CD14-positive monocyte (primary cell): ENCODE data around the gene TPD52L1. TPM values are rescaled to one million over a fixed set of nuclear protein-coding genes. Genes with fewer than 3 reads are reported as not detected.
A peak's percentile ranks its signal among the peaks of the same experiment; 100 is the strongest.

Experiments
- DNase-seq, 3 donors: peaks; one replicate each; pipeline ENCODE4 v3.0.0-alpha.2; 2011 to 2022
- H2AFZ ChIP-seq: 2 replicates; pipeline ENCODE4 v1.6.0; 2012; ENCODE audit warnings: mild to moderate bottlenecking, low read depth, low read length, inconsistent platforms; ENCODE audit not compliant: insufficient read depth, poor library complexity, severe bottlenecking
- H3K27ac ChIP-seq, 2 donors: 1 replicate in 1 of 2; 2 replicates in 1 of 2; pipeline ENCODE4 v1.5.1; 2012 to 2013; ENCODE audit warnings: low read length in 2 of 2, control low read depth in 1 of 2, inconsistent platforms in 1 of 2, low read depth in 1 of 2, mild to moderate bottlenecking in 1 of 2
- H3K27me3 ChIP-seq, 2 donors: one replicate each; pipeline versions ENCODE4 v1.6.0 to v1.6.1; 2011 to 2013; ENCODE audit warnings: low read length in 2 of 2; ENCODE audit not compliant: control insufficient read depth in 2 of 2, insufficient read depth in 2 of 2
- H3K36me3 ChIP-seq, 2 donors: replicated peaks in 1 of 2; 1 replicate in 1 of 2; 2 replicates in 1 of 2; pipeline versions ENCODE4 v1.5.1 to v1.6.1; 2012 to 2013; ENCODE audit warnings: low read length in 2 of 2, control low read depth in 1 of 2, inconsistent platforms in 1 of 2, mild to moderate bottlenecking in 1 of 2; ENCODE audit not compliant: insufficient read depth in 2 of 2, control insufficient read depth in 1 of 2
- H3K4me1 ChIP-seq, 2 donors: 1 replicate in 1 of 2; 2 replicates in 1 of 2; pipeline versions ENCODE4 v1.5.1 to v1.6.1; 2012 to 2013; ENCODE audit warnings: low read length in 2 of 2, control low read depth in 1 of 2, inconsistent platforms in 1 of 2, mild to moderate bottlenecking in 1 of 2, moderate library complexity in 1 of 2; ENCODE audit not compliant: insufficient read depth in 2 of 2, control insufficient read depth in 1 of 2
- H3K4me2 ChIP-seq: replicated peaks from 2 replicates; pipeline ENCODE3; 2012; ENCODE audit warnings: low read length, moderate library complexity, mild to moderate bottlenecking; ENCODE audit not compliant: poor library complexity, severe bottlenecking; ENCODE audit errors: extremely low read depth
- H3K4me3 ChIP-seq, 3 experiments: fragments of 200-600 bp in 1 of 3; sonication (generic) in 1 of 3; replicated peaks in 1 of 3; 1 replicate in 2 of 3; 2 replicates in 1 of 3; pipeline ENCODE4 v1.5.1; 2011 to 2013; ENCODE audit warnings: low read length in 3 of 3, mild to moderate bottlenecking in 3 of 3, control low read depth in 2 of 3, low read depth in 2 of 3, inconsistent platforms in 1 of 3, moderate library complexity in 1 of 3
- H3K79me2 ChIP-seq: 2 replicates; pipeline ENCODE4 v1.6.0; 2012; ENCODE audit warnings: mild to moderate bottlenecking, control low read depth, inconsistent platforms, low read length, moderate library complexity; ENCODE audit not compliant: insufficient read depth
- H3K9ac ChIP-seq: 2 replicates; pipeline ENCODE4 v1.6.0; 2017; ENCODE audit warnings: low read length, mild to moderate bottlenecking; ENCODE audit not compliant: insufficient read depth, poor library complexity, severe bottlenecking
- H3K9me3 ChIP-seq, 2 donors: replicated peaks in 1 of 2; 1 replicate in 1 of 2; 2 replicates in 1 of 2; pipeline versions ENCODE4 v1.5.1 to v1.6.1; 2012 to 2013; ENCODE audit warnings: low read length in 2 of 2, control low read depth in 1 of 2; ENCODE audit not compliant: control insufficient read depth in 1 of 2, insufficient read depth in 1 of 2
- H4K20me1 ChIP-seq: 2 replicates; pipeline ENCODE4 v1.6.0; 2012; ENCODE audit warnings: mild to moderate bottlenecking, low read length, control low read depth, moderate library complexity; ENCODE audit not compliant: insufficient read depth
- H3K27ac Mint-ChIP-seq, 7 donors: one replicate each; pipeline ENCODE4 v1.8.0; 2020; ENCODE audit warnings: mild to moderate bottlenecking in 7 of 7, mixed read lengths in 7 of 7, moderate library complexity in 6 of 7, inconsistent platforms in 2 of 7
- H3K27me3 Mint-ChIP-seq, 3 donors: one replicate each; pipeline ENCODE4 v1.8.0; 2021 to 2022; ENCODE audit warnings: low read depth in 3 of 3, mild to moderate bottlenecking in 3 of 3, mixed read lengths in 3 of 3, moderate library complexity in 3 of 3, inconsistent platforms in 1 of 3
- H3K36me3 Mint-ChIP-seq, 2 donors: one replicate each; pipeline ENCODE4 v1.8.0; 2020; ENCODE audit warnings: mixed read lengths in 2 of 2, inconsistent platforms in 1 of 2, mild to moderate bottlenecking in 1 of 2
- H3K4me1 Mint-ChIP-seq: one replicate; pipeline ENCODE4 v1.8.0; 2020; ENCODE audit warnings: mild to moderate bottlenecking, mixed read lengths
- H3K4me3 Mint-ChIP-seq, 2 donors: one replicate each; pipeline ENCODE4 v1.8.0; 2020; ENCODE audit warnings: mild to moderate bottlenecking in 2 of 2, mixed read lengths in 2 of 2, moderate library complexity in 1 of 2
- H3K9me3 Mint-ChIP-seq, 7 donors: one replicate each; pipeline ENCODE4 v1.8.0; 2020 to 2022; ENCODE audit warnings: mixed read lengths in 7 of 7, mild to moderate bottlenecking in 6 of 7, moderate library complexity in 6 of 7, inconsistent platforms in 2 of 7
- CTCF ChIP-seq: fragments of 200-600 bp; IDR thresholded peaks from one replicate; pipeline ENCODE4 v1.8.0; 2022; ENCODE audit warnings: antibody characterized with exemption, mild to moderate bottlenecking
- WGBS: methylation state at CpG from one replicate; pipeline ENCODE4 v1.1.5; 2013; ENCODE audit warnings: missing lambda C conversion rate; ENCODE audit not compliant: insufficient coverage; 5-methylcytosine and 5-hydroxymethylcytosine counted together
- intact Hi-C, 2 donors: fragments of 100-400 bp; cut with micrococcal nuclease; formaldehyde crosslinking; loops; one replicate each; pipeline versions ENCODE4 v1.15.0 to v1.15.1; 2023
- polyA plus RNA-seq, 3 donors: library from polyadenylated mRNA; depleted of rRNA in 1 of 3; unstranded in 2 of 3; stranded (reverse) in 1 of 3; fragments of 300-500 nt in 2 of 3; fragments of >200 nt in 1 of 3; fragmentation: Illumina TruSeq in 2 of 3; gene quantifications; 1 replicate in 2 of 3; 2 replicates in 1 of 3; pipeline ENCODE4 v1.2.3, GENCODE V29; 2012 to 2021

Gene TPD52L1
- polyA plus RNA-seq, 3 donors = not detected

- Histone ChIP-seq H3K27me3 (peaks cover 17% of the 10 kb centered on the region in 2 donors), H3K4me3 (no peak overlapping the region), H3K4me2 (no peak overlapping the region), H3K27ac (no peak overlapping the region), H3K4me1 (no peaks in the 10 kb centered on the region), H3K79me2 (no peaks in the 10 kb centered on the region), H3K9ac (no peak overlapping the region), H3K36me3 (no peaks in the 10 kb centered on the region), H4K20me1 (no peaks in the 10 kb centered on the region), H2AFZ (no peak overlapping the region), H3K9me3 (no peaks in the 10 kb centered on the region)
- Mint-ChIP-seq H3K9me3 (peaks cover 0 to 5% (median 0%) of the 10 kb centered on the region in 7 donors), H3K4me1 (peaks cover 5% of the 10 kb centered on the region), H3K36me3 (no peaks in the 10 kb centered on the region), H3K27ac (no peak overlapping the region), H3K27me3 (peaks cover 14 to 17% (median 14%) of the 10 kb centered on the region in 3 donors), H3K4me3 (peak overlapping the region in 1 of 2 donors; percentile 21)
- DNase-seq = no peak
- no peak for TF ChIP-seq CTCF
- WGBS = no CpG with 5 or more reads among the region's 6 CpGs
- intact Hi-C loops = no loop called here
These were observed 154.5 kb downstream of the TPD52L1 start for GRCh38 chr6:125307964-125308615.

- no peaks in the 10 kb centered on the region for H3K9me3 ChIP-seq
- H3K4me3 ChIP-seq = no peak overlapping the region
- peak; percentile 8 to 53 (median 39) for DNase-seq
- no peak overlapping the region for H3K27ac ChIP-seq
- H2AFZ ChIP-seq = no peak overlapping the region
- intact Hi-C loops = loop anchor here (5.0 to 10.0 kb wide), 3 partner anchors 441 to 674 kb away; partner anchors contain the start of gene TRMT11 (in 1 of the 2)
- peaks cover 12 to 16% (median 14%) of the 10 kb centered on the region in 3 donors for H3K27me3 Mint-ChIP-seq
- H3K9ac ChIP-seq = no peak overlapping the region
- no peaks in the 10 kb centered on the region for H3K36me3 ChIP-seq
- no peaks in the 10 kb centered on the region for H4K20me1 ChIP-seq
- H3K4me2 ChIP-seq = no peak overlapping the region
- WGBS = no CpG with 5 or more reads among the region's 7 CpGs
- peak; percentile 81 for TF ChIP-seq CTCF
- H3K27ac Mint-ChIP-seq = no peak overlapping the region
- no peak overlapping the region for H3K4me3 Mint-ChIP-seq
- peaks cover 17 to 26% of the 10 kb centered on the region in 2 donors for H3K27me3 ChIP-seq
- H3K36me3 Mint-ChIP-seq = no peaks in the 10 kb centered on the region
- peaks cover 3% of the 10 kb centered on the region for H3K4me1 Mint-ChIP-seq
- no peaks in the 10 kb centered on the region for H3K9me3 Mint-ChIP-seq
- no peaks in the 10 kb centered on the region for H3K79me2 ChIP-seq
- no peaks in the 10 kb centered on the region for H3K4me1 ChIP-seq
These were observed 157.5 kb downstream of the TPD52L1 start for GRCh38 chr6:125310994-125311649.
